ENCODE data around the gene PBX2. TPM values are rescaled to one million over a fixed set of nuclear protein-coding genes. Genes with fewer than 3 reads are reported as not detected.

The PBX2 gene
- total RNA-seq, 1 donor from 2014 or later: 89.2 TPM

GRCh38 chr6:32166411-32167061, 23.5 kb downstream of the PBX2 start:
- intact Hi-C loops (cut with DNase I): no loop called here
- no peaks in the 10 kb centered on the region for H3K27me3 ChIP-seq (ENCODE audit: low read depth)
- no peaks in the 10 kb centered on the region for H3K9me3 ChIP-seq
- TF ChIP-seq CTCF (IDR thresholded peaks at IDR 0.05): no peak
- H3K4me3 ChIP-seq: no peak overlapping the region
- DNase-seq: no peak
- no peak overlapping the region for H3K27ac ChIP-seq
- H3K4me1 ChIP-seq: no peaks in the 10 kb centered on the region
- ATAC-seq: peak in 1 of 2 donors; percentile 7
- peaks cover 53% of the 10 kb centered on the region for H3K36me3 ChIP-seq

GRCh38 chr6:32164295-32164694, 25.7 kb downstream of the PBX2 start, which contains the start of gene EGFL8:
Gene EGFL8 (plus strand): TSS chr6:32164595. CDS start chr6:32166166, 1,571 bp downstream.
- Histone ChIP-seq H3K36me3 (peaks cover 36% of the 10 kb centered on the region), H3K27ac (peak within 1 kb of the TSS; percentile 69), H3K4me1 (no peaks in the 10 kb centered on the region), H3K27me3 (ENCODE audit: low read depth) (no peaks in the 10 kb centered on the region), H3K4me3 (no peak within 1 kb of the TSS), H3K9me3 (no peaks in the 10 kb centered on the region)
- ATAC-seq (no peak), DNase-seq (no peak)
- TF ChIP-seq CTCF (IDR thresholded peaks at IDR 0.05): no peak
- intact Hi-C loops (cut with DNase I): no loop called here

GRCh38 chr6:32163559-32164258, 26.3 kb downstream of the PBX2 start:
- peaks cover 35% of the 10 kb centered on the region for H3K36me3 ChIP-seq
- TF ChIP-seq CTCF (IDR thresholded peaks at IDR 0.05): no peak
- intact Hi-C loops (cut with DNase I): no loop called here
- no peaks in the 10 kb centered on the region for H3K27me3 ChIP-seq (ENCODE audit: low read depth)
- H3K4me3 ChIP-seq: no peak overlapping the region
- no peaks in the 10 kb centered on the region for H3K4me1 ChIP-seq
- ATAC-seq: peak; percentile 4 to 22
- DNase-seq: no peak
- H3K27ac ChIP-seq: peak overlapping the region; percentile 69
- H3K9me3 ChIP-seq: no peaks in the 10 kb centered on the region

DNA sequence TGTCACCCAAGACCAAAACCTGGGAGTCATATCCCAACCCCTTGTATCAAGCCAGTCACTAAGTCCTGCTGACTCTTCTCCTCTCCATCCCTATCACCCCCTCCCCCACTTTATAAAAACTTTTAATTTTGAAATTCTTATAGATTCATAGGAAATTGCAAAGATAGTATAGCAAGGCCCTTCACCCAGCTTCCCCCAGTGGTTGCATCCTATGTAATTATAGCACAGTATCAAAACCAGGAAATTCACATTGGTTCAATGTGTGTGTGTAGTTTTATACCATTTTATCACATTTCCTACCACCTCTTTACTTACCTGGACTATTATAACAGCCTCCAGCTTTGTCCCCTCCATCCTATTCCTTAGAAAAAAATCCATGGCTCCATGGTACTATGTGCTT, 31.9 kb downstream of the PBX2 start:
- no peak overlapping the region for H3K4me3 ChIP-seq
- H3K4me1 ChIP-seq: peaks cover 17% of the 10 kb centered on the region
- H3K9me3 ChIP-seq: no peaks in the 10 kb centered on the region
- DNase-seq (no peak), ATAC-seq (no peak)
- no peak overlapping the region for H3K27ac ChIP-seq
- no peak for TF ChIP-seq CTCF (IDR thresholded peaks at IDR 0.05)
- peaks cover 28% of the 10 kb centered on the region for H3K36me3 ChIP-seq
- intact Hi-C loops (cut with DNase I): no loop called here
- H3K27me3 ChIP-seq (ENCODE audit: low read depth): peaks cover 11% of the 10 kb centered on the region

DNA sequence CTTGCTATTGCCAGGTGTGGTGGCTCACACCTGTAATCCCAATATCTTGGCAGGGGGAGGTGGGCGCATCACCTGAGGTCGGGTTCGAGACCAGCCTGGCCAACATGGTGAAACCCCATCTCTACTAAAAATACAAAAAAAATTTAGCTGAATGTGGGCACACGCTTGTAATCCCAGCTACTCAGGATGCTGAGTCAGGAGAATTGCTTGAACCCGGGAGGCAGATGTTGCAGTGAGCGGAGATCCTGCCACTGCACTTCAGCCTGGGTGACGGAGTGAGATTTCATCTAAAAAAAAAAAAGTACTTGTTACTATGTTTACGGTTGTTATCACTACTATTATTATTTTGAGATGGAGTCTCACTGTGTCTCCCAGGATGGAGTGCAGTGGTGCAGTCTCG, 33.1 kb downstream of the PBX2 start:
- Histone ChIP-seq H3K4me3 (no peak overlapping the region), H3K9me3 (no peaks in the 10 kb centered on the region), H3K4me1 (peaks cover 27% of the 10 kb centered on the region), H3K36me3 (peaks cover 28% of the 10 kb centered on the region), H3K27ac (no peak overlapping the region), H3K27me3 (ENCODE audit: low read depth) (peaks cover 15% of the 10 kb centered on the region)
- TF ChIP-seq CTCF (IDR thresholded peaks at IDR 0.05): no peak
- no peak for ATAC-seq
- intact Hi-C loops (cut with DNase I): no loop called here
- no peak for DNase-seq
